TTC549 (cell line): Measurements from ENCODE around the gene HRC.
"Not testable (repeated sequence)": the region's sequence is repeated elsewhere in the genome, so short reads cannot be mapped to it uniquely, and the experiment has no call there.

Experiments used
- FAIRE-seq: peaks from 2 replicates; lab custom pipeline; 2012; peaks lifted over from hg19 to GRCh38; lab: Jason Lieb, UNC

HRC gene, protein sequence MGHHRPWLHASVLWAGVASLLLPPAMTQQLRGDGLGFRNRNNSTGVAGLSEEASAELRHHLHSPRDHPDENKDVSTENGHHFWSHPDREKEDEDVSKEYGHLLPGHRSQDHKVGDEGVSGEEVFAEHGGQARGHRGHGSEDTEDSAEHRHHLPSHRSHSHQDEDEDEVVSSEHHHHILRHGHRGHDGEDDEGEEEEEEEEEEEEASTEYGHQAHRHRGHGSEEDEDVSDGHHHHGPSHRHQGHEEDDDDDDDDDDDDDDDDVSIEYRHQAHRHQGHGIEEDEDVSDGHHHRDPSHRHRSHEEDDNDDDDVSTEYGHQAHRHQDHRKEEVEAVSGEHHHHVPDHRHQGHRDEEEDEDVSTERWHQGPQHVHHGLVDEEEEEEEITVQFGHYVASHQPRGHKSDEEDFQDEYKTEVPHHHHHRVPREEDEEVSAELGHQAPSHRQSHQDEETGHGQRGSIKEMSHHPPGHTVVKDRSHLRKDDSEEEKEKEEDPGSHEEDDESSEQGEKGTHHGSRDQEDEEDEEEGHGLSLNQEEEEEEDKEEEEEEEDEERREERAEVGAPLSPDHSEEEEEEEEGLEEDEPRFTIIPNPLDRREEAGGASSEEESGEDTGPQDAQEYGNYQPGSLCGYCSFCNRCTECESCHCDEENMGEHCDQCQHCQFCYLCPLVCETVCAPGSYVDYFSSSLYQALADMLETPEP

DNA sequence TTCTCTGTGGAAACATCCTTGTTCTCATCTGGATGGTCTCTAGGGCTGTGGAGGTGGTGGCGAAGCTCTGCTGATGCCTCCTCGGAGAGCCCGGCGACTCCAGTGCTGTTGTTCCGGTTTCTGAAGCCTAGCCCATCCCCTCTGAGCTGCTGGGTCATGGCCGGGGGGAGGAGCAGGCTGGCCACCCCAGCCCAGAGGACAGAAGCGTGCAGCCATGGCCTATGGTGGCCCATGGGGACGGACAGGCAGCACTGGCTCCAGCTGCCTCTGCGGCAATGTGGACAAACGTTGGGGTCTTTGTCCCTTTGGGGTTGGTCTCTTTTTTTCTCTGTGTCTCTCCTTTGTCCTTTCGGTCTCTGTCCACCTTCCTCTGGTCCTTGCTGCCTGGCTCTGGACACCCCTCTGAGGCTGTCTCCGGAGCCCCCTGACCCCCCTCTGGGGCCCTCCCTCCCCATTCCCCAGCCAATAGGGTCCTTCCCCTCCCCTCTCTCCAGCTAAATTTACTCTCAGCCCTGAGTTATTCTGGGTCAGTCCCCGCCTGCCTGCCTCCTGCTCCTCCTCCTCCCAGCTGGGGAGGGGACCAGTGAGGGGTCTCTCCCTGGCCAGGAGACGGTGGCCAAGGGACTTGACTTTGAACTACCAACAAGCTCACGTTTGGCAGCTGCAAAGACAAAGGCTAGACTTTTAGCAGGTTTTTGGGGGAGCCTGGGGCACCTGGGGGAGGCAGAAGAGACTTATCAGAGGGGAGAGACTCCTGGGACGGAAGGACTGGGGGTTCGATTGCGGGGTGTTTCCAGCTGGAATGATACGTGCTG is at the start of gene HRC:
TSS of gene HRC (minus strand) at position 392 of the 815 bp plus-strand sequence. CDS start at position 233, 159 bp downstream.
- FAIRE-seq: no peak

DNA sequence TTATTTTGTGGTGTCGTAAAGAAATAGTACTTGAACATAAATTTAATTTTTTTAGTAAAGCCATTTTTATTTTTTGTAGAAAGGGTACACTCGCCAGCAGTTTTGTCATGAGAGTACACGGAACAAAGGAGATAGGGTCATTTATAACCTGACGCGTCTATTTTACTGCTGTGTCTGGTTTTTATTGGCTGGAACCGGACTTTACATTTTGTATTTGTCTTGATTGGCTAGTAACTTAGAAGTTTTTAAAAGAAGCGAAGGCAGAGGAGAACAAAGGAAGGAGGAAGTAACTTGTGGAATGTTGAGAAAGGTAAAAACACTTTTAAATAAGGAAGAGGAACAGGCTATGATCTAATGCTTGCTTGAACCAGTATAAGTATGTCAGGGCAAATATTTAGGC is 45.8 kb upstream of the HRC start:
- FAIRE-seq: no peak

DNA sequence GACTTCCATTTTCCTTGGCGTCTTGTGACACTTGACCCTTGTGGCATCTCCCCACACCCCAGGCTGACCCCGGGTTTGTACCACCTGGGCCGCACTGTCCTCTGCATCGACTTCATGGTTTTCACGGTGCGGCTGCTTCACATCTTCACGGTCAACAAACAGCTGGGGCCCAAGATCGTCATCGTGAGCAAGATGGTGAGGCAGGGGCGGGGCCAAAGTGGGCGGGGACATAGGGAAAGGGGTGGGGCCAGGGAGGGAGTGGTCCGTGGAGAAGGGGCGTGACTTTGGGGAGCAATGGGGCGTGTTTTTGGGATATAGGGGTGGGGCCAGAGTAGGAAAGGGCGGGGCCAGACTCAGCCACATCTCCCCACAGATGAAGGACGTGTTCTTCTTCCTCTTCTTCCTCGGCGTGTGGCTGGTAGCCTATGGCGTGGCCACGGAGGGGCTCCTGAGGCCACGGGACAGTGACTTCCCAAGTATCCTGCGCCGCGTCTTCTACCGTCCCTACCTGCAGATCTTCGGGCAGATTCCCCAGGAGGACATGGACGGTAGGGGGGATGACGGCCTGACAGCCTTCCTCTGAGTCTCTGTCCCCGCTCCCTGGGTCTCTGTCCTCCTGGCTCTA is 45.2 kb upstream of the HRC start:
- no peak for FAIRE-seq

DNA sequence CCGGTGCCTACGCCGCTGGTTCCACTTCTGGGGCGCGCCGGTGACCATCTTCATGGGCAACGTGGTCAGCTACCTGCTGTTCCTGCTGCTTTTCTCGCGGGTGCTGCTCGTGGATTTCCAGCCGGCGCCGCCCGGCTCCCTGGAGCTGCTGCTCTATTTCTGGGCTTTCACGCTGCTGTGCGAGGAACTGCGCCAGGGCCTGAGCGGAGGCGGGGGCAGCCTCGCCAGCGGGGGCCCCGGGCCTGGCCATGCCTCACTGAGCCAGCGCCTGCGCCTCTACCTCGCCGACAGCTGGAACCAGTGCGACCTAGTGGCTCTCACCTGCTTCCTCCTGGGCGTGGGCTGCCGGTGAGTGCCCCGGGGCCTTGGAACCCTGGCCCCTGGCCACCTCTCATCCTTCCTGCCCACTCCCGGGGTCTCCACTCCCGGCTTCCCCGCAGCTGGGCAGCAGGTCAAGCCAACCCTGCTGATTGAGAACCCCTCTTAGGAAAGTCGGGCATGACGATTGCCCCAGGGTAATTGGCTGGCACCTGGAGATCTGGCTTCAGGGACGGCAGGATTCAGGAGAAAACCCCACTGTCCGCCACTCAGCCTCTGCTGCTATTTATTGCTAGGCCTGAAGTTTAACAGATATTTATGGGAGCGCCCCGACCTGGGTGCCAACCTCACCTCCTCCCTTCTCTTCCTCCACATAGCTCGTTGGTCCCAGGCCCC is 41.5 kb upstream of the HRC start:
- FAIRE-seq: no peak

DNA sequence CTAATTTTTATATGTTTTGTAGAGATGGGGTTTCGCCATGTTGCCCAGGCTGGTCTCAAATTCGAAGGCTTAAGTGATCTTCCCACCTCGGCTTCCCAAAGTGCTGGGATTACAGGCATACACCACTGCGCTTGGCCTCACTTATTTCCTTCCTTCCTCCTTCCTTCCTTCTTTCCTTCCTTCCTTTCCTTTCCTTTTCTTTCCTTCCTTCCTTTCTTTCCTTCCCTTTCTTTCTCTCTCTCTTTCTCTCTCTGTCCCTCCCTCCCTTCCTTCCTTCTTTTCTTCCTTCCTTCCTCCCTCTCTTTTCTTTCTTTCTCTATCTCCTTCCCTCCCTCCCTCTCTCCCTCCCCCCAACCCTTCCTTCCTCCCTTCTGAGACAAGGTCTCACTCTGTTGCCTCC is 39.2 kb upstream of the HRC start:
- FAIRE-seq: no peak

DNA sequence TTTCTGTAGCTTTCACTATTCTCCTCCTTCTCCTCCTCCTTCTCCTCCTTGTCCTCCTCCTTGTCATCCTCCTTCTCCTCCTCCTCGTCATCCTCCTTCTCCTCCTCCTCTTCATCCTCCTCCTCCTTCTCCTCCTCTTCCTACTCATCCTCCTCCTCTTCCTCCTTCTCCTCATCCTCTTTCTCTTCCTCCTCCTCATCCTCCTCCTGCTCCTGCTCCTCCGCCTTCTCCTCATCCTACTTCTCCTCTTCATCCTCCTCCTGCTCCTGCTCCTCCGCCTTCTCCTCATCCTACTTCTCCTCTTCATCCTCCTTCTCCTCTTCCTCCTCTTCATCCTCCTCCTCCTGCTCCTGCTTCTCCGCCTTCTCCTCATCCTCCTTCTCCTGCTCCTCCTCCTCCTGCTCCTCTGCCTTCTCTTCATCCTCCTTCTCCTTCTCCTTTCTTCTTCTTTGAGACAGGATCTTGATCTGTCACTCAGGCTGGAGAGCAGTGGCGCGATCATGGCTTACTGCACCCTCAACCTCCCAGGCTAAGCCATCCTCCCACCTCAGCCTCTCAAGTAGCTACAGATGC is 38.7 kb upstream of the HRC start:
- FAIRE-seq: no peak

DNA sequence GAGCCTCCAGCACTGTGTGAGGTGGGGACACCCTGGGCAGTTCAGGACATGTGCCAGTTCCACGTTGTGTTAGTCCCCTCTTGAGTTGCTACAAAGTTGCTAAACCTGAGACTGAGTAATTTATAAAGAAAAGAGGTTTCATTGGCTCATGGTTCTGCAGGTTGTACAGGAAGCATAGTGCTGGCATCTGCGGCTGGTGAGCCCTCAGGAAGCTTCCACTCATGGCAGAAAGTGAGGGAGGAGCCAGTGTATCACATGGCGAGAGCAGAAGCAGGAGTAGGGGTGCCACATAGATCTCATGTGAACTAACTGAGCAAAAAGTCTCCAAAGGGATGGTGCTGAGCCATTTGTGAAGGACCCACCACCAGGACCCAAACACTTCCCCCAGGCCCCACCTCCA is 35.6 kb upstream of the HRC start:
- FAIRE-seq: no peak

DNA sequence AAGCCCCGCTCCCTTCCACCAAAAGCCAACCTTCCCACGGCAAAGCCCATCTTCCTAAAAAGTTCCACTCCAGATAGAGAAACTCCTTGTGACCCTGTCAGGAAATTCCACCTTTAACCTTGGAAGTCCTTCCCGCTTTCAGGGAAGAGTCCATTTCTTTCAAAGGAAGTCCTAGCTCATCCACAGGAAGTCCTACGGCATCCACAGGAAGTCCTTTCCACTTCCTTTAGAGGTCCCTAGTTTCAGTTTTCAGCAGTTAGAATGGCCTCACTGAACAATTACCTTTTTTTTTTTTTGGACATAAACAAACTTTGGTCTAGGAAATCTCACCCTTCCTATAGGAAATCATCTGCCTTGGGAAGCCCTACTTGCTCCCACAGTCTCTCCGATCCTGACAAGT is 34.1 kb upstream of the HRC start:
- FAIRE-seq: no peak

DNA sequence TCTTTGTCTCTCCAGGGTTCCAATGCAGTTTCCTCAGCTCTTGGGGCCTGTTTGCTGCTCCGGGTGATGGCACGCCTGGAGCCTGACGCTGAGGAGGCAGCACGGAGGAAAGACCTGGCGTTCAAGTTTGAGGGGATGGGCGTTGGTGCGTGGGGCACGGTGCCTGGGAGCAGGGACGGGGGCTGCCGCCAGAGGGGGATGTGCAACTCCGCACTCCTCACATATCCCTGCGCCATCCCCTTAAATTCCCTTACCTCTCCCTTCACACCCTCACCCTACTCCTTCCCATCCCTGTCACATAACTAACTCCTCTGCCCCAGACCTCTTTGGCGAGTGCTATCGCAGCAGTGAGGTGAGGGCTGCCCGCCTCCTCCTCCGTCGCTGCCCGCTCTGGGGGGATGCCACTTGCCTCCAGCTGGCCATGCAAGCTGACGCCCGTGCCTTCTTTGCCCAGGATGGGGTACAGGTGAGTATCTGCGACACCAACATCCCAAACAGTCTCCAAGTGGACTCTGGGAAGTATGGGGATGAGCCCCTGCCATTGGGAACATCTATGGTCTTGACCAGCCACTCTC is 33.5 kb upstream of the HRC start:
- FAIRE-seq: no peak

DNA sequence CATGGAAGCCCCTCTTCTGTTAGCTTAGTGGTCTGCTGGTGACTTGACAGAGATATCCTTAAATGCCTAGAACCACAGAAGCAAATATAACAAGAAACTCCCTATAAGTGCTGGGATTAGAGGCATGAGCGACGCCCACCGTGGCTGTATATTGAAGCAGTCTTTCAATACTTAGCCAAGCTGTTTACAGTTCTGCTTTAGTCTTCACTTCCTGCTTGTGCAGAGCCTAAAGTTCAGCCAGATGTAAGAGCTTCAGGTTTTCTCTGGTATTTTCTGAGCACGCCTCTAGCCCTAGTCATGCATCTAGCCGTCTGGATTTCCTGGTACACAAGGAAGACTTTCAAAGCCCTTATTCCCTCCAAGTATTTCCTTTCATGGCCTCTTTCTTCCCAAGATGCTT is 30.9 kb upstream of the HRC start:
- no peak for FAIRE-seq

DNA sequence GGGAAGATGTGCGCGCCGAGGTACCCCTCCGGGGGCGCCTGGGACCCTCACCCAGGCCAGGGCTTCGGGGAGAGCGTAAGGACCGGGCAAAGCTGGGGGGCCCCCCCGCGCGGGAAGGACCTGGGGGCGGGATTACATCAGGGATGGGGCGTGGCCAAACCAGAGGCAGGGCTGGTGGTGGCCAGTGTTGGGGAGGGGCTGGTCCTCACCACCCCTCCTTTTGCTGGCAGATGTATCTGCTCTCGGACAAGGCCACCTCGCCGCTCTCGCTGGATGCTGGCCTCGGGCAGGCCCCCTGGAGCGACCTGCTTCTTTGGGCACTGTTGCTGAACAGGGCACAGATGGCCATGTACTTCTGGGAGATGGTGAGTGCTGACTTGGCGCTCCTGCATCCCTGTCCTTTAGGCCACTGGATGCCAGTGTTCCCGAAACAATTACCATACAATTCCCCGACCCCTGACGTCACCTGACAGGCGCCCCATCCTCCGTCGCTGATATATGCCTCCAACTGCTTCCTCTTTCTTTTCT is 27.7 kb upstream of the HRC start:
- FAIRE-seq: no peak

DNA sequence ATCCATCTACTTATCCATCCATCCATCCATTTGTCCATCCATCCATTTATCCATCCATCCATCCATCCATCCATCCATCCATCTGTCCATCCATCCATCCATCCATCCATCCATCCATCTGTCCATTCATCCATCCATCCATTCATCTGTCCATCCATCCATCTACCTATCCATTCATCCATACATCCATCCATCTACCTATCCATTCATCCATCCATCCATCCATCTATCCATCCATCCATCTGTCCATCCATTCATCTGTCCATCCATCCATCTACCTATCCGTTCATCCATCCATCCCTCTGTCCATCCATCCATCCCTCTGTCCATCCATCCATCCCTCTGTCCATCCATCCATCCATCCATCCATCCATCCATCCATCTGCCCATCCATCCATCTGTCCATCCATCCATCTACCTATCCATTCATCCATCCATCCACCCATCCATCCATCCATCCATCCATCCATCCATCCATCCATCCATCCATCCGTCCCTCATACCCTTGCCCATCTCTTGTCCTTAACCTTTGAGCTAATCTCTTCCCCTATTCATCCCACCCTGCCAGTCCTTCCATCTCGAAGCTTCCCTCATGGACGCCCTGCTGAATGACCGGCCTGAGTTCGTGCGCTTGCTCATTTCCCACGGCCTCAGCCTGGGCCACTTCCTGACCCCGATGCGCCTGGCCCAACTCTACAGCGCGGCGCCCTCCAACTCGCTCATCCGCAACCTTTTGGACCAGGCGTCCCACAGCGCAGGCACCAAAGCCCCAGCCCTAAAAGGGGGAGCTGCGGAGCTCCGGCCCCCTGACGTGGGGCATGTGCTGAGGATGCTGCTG is 27.0 kb upstream of the HRC start:
- not testable (repeated sequence) for FAIRE-seq

DNA sequence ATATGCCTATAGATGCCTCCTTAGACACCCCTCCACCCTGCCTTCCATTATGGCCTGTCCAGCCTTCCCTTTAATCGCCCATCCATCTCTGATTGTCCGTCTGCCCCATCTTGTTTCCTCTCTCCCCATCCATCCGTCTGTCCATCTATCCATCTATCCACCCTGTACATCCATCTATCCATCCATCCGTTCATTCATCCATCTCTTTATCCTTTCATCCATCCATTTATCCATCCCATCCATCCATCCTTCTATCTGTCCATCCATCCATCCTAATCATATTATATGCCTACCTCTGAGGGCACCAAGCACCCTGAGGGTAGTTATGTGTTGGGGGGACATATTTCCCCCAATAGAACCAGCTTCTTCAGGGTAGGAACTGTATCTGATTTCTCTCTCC is 25.5 kb upstream of the HRC start:
- FAIRE-seq: no peak

DNA sequence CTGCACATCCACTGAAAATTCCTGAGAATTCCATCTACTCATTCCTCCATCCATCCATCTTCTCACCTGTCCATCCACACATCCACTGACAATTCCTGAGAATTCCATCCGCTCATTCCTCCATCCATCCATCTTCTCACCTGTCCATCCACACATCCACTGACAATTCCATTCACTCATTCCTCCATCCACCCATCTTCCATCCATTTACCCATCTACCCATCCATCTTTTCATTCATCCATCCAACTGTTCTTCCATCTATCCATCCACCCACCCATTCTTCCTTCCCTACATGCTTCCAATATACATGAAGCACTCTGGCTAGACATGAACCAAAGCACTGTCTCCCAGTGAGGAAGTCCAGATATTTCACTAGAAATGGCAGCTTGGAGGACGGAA is 18.0 kb upstream of the HRC start:
- no peak for FAIRE-seq

DNA sequence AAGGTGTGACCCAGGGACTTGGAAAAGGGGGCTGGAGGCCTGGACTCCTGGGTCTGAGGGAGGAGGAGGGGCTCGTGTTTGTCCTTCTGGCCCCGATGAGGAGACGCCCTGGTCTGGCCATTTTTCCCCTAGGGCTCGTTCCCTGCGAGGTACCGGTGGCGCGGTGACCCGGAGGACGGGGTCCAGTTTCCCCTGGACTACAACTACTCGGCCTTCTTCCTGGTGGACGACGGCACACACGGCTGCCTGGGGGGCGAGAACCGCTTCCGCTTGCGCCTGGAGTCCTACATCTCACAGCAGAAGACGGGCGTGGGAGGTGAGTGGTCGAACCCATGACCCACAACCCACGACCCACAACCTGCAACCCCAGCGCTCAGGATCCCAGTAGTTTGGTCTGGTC is 13.2 kb upstream of the HRC start:
- no peak for FAIRE-seq

DNA sequence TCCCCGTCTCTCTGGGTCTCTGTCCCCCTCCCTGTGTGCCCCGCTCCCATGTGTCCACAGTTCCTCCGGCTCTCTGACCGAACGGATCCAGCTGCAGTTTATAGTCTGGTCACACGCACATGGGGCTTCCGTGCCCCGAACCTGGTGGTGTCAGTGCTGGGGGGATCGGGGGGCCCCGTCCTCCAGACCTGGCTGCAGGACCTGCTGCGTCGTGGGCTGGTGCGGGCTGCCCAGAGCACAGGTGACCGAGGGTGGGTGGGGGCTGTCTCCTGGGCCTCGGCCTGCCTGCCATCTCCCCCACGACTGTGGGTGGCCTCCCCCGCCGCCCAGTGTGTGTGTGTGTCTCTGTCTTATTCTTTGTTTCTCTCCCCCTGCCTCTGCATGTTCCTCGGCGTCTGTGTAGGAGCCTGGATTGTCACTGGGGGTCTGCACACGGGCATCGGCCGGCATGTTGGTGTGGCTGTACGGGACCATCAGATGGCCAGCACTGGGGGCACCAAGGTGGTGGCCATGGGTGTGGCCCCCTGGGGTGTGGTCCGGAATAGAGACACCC is 12.7 kb upstream of the HRC start:
- FAIRE-seq: no peak

DNA sequence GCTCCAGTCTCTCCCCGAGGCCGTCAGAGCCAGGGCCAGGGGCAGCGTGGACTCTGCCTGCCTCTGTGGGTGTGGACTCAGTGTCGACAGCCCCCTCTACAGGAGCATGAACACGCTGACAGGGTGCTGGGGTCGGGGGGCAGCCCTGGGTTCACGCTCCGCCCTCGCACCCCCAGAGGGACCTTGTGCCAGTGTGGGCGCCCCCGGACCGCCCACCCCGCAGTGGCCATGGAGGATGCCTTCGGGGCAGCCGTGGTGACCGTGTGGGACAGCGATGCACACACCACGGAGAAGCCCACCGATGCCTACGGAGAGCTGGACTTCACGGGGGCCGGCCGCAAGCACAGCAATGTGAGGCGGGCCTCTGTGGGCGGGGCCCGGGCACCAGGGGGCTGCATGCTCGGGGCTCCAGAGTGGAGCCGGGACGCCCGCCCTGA is 10.7 kb upstream of the HRC start:
- no peak for FAIRE-seq

DNA sequence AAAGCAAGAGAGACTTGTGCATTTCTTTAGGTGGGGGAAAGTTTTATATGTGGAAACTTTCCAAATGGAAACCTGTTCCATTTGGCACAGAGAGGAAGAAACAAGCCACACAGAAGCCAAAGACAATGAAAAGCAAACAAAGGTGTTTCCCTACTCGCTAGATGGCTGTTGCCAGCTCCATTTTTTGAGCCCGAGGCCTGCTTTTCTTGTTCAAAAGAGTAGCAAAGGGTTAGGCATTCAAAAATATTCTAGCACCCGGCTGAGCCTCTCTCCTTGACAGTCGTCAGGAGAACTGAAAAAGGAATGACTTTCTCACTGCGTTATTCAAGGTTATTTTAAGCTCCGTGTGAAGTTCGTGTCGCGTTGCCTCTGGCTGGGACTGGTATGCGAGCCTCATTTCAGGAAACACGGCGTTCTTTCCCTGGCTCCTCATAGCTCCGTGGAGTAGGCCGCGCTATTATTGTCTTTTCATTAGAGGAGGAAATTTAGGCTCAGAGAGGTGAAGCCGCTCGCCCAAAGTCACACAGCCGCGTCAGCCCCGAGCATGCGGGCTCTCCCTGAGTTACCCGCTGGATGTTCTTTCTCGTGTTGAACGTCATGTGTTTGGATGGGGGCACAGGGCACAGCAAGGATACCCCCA is 10.0 kb upstream of the HRC start:
- no peak for FAIRE-seq

DNA sequence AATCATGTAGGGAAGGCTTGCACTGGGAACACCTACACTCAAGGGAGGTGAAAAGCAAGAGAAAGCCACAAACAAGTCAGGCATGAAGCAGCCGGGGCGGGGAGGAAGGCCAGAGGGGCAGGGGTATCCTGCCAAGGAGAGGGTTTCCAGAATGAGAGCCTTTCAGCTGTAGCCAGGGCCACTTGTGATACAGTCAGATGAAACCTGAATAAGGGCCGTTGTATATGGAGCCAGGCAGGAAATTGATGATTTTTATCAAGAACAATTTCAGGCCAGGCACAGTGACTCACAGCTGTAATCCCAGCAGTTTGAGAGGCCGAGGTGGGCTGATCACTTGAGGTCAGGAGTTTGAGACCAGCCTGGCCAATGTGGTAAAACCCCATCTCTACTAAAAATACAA is 6.8 kb upstream of the HRC start:
- FAIRE-seq: no peak
